Nephron (organoid): Measurements from ENCODE around the gene CCDC70.

Source experiments
- H3K27ac Mint-ChIP-seq, 3 experiments: 2 replicates each; pipeline ENCODE4 v1.8.0; 2020; ENCODE audit warnings: mixed read lengths in 3 of 3, mild to moderate bottlenecking in 2 of 3, moderate library complexity in 1 of 3
- H3K27me3 Mint-ChIP-seq: 2 replicates; pipeline ENCODE4 v1.8.0; 2021; ENCODE audit warnings: low read depth, mild to moderate bottlenecking, moderate library complexity, mixed read lengths
- H3K36me3 Mint-ChIP-seq: 2 replicates; pipeline ENCODE4 v1.8.0; 2020; ENCODE audit warnings: low read depth, mixed read lengths
- H3K4me1 Mint-ChIP-seq: 2 replicates; pipeline ENCODE4 v1.8.0; 2020; ENCODE audit warnings: mixed read lengths
- H3K4me3 Mint-ChIP-seq, 3 experiments: 2 replicates each; pipeline ENCODE4 v1.8.0; 2020; ENCODE audit warnings: mild to moderate bottlenecking in 3 of 3, mixed read lengths in 3 of 3, moderate library complexity in 2 of 3
- H3K9me3 Mint-ChIP-seq: 2 replicates; pipeline ENCODE4 v1.8.0; 2020; ENCODE audit warnings: mixed read lengths
- TF ChIP-seq, protein P1 (sequence below), 3 experiments: fragments of 200-600 bp; sonication (generic); IDR thresholded peaks; one replicate each; pipeline ENCODE4 v1.5.0; 2021; ENCODE audit warnings: antibody characterized with exemption in 3 of 3; ENCODE audit not compliant: unreplicated experiment in 3 of 3

The CCDC70 gene

DNA sequence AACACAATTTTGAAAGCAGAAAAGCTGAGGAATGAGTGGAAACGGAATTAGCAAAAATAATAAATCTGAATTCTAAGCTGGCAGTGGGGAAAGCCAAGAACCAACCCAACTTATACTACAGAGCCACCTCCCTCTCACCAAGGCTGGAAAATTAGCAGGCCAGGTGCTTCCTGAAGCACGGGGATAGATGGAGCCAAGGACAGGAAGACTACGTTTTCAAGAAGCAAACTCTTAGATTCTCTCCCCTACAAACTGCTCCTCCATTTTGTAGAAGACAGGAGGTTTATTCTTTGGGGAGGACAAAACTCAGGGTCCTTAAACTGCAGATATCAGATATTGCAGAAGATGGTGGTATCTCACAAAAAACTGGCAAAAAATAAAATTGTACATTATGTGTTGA lies 8.8 kb downstream of the CCDC70 start:
- H3K27me3 Mint-ChIP-seq, result peaks cover 11% of the 10 kb centered on the region
- TF ChIP-seq, protein P1, sequence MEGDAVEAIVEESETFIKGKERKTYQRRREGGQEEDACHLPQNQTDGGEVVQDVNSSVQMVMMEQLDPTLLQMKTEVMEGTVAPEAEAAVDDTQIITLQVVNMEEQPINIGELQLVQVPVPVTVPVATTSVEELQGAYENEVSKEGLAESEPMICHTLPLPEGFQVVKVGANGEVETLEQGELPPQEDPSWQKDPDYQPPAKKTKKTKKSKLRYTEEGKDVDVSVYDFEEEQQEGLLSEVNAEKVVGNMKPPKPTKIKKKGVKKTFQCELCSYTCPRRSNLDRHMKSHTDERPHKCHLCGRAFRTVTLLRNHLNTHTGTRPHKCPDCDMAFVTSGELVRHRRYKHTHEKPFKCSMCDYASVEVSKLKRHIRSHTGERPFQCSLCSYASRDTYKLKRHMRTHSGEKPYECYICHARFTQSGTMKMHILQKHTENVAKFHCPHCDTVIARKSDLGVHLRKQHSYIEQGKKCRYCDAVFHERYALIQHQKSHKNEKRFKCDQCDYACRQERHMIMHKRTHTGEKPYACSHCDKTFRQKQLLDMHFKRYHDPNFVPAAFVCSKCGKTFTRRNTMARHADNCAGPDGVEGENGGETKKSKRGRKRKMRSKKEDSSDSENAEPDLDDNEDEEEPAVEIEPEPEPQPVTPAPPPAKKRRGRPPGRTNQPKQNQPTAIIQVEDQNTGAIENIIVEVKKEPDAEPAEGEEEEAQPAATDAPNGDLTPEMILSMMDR (IDR thresholded peaks at IDR 0.05; ENCODE audit: unreplicated experiment in 3 of 3), result no peak
- H3K27ac Mint-ChIP-seq, result no peak overlapping the region
- peaks cover 11% of the 10 kb centered on the region for H3K4me1 Mint-ChIP-seq
- no peak overlapping the region for H3K4me3 Mint-ChIP-seq
- no peaks in the 10 kb centered on the region for H3K36me3 Mint-ChIP-seq
- no peaks in the 10 kb centered on the region for H3K9me3 Mint-ChIP-seq

DNA sequence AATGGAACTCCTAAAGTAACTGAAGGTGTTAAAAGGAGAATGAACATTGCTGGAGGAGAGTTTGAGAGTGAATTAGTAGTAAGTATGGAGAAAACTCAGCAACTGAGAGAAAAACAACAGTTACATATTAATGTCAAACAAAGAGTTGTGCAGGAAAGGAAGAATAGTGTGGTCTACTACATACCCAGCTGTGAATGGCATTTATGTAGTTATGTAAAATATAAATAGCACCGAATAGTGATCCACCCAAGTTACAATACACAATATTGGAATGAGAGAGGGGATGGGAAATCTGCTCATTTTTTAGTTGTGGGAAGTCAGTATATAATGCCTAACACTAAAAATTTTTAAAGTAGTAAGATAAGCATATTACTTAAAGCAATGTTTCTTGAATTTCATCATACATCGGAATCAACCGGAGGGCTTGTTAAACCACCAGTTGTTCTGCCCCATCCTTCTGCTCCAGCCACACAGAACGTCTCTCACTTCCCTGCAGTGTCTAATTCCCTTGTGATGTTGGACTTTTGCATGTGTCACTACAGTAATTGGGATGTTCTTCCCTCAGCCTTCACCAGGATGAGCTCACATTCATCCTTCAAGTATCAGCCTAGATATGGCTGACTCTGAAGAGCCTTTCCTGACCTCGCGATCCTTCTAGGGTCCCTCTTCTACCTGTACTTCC lies 11.5 kb downstream of the CCDC70 start:
- Mint-ChIP-seq H3K4me1 (peaks cover 15% of the 10 kb centered on the region), H3K4me3 (no peak overlapping the region), H3K36me3 (no peaks in the 10 kb centered on the region), H3K9me3 (no peaks in the 10 kb centered on the region), H3K27ac (no peak overlapping the region), H3K27me3 (peaks cover 5% of the 10 kb centered on the region)
- TF ChIP-seq, protein P1 (IDR thresholded peaks at IDR 0.05; ENCODE audit: unreplicated experiment in 3 of 3), result no peak

DNA sequence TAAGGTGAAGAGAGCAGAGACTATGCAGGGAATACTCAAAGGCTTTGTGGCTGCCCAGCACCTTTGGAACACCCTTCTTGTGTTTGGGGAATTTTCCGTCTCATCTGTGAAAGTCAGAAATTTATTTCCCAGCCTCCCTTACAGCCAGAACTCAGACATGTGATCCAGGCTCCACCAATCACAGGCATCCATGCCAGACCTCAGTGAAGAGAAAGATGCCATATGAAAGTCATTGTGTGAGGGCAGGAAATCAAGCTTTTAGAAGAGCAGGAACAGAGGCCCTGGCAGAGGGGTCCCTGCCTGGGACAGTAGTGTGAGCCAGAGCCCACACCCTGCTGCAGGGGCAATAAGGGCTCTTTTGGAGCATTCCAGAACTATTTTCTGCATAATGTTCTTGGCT lies 12.1 kb downstream of the CCDC70 start:
- no peaks in the 10 kb centered on the region for H3K9me3 Mint-ChIP-seq
- H3K27me3 Mint-ChIP-seq, result peaks cover 5% of the 10 kb centered on the region
- H3K27ac Mint-ChIP-seq, result no peak overlapping the region
- no peak overlapping the region for H3K4me3 Mint-ChIP-seq
- no peaks in the 10 kb centered on the region for H3K36me3 Mint-ChIP-seq
- TF ChIP-seq, protein P1 (IDR thresholded peaks at IDR 0.05; ENCODE audit: unreplicated experiment in 3 of 3), result no peak
- H3K4me1 Mint-ChIP-seq, result peaks cover 15% of the 10 kb centered on the region

DNA sequence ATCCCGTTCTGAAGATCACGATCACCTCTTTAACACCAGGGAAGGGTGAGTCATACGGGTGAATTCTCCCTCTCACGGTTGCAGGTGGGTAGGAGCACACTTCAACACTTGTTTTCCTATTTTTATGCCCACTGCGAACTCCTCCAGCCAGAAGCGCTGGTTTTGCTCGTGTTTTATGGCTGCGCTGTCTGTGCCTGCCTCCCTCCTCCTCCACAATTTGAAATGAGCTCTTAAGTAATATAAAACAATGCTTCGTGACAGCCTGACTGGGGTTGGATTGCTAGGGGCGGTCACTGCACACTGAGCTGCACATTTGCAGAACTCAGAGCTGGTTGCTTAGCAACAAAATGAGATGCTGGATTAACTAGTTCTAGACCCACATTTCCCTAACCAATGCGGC lies 12.9 kb downstream of the CCDC70 start:
- Mint-ChIP-seq H3K27me3 (peaks cover 5% of the 10 kb centered on the region), H3K9me3 (no peaks in the 10 kb centered on the region), H3K4me1 (peaks cover 15% of the 10 kb centered on the region), H3K4me3 (no peak overlapping the region), H3K36me3 (peaks cover under 1% of the 10 kb centered on the region), H3K27ac (peak overlapping the region in 2 of 3 experiments; percentile 57 to 61)
- TF ChIP-seq, protein P1 (IDR thresholded peaks at IDR 0.05; ENCODE audit: unreplicated experiment in 3 of 3), result no peak

DNA sequence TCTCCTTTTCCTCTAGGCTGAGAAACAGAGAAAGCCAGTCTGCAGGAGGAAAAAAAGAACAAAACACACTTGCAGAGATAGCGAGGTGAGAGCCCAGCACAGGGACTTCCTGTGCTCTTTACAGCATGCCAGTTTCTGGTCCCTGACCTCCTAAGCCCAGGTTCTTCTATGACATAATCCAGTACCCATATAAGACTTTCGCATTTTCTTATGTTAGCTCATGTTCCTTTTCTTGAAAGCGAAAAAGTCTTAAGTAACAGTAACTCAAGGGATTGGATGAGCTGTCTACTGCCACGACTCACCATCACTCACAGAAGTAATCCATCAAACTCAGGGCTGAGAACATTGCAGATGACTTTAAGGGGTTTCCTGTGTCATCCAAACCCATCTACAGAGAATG lies 17.4 kb downstream of the CCDC70 start:
- TF ChIP-seq, protein P1 (IDR thresholded peaks at IDR 0.05; ENCODE audit: unreplicated experiment in 3 of 3), result no peak
- no peaks in the 10 kb centered on the region for H3K27me3 Mint-ChIP-seq
- H3K9me3 Mint-ChIP-seq, result no peaks in the 10 kb centered on the region
- no peak overlapping the region for H3K4me3 Mint-ChIP-seq
- H3K4me1 Mint-ChIP-seq, result peaks cover 10% of the 10 kb centered on the region
- H3K36me3 Mint-ChIP-seq, result peaks cover 3% of the 10 kb centered on the region
- H3K27ac Mint-ChIP-seq, result no peak overlapping the region

DNA sequence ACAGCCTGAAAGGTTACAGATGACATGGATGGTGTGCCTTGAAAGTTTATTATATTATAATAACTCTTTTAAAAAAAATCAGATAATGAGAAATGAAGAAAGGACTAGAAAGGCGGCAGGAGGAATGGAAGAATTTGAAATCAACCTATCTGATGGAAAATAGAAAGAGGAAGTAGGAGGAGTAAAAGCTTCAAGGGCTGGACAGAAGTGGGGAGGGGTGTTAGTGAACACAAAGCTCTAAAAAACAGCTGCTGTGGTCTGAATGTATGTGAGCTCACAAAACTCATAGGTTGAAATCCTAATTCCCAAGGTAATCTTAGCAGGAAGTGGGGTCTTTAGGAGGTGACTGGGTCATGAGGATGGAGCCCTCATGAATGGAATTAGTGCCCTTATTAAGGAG lies 19.5 kb downstream of the CCDC70 start:
- TF ChIP-seq, protein P1 (IDR thresholded peaks at IDR 0.05; ENCODE audit: unreplicated experiment in 3 of 3), result no peak

More for the DNA sequence above, 19.5 kb downstream of the CCDC70 start:
- Mint-ChIP-seq H3K27ac (no peak overlapping the region), H3K36me3 (peaks cover 3% of the 10 kb centered on the region), H3K27me3 (no peaks in the 10 kb centered on the region), H3K9me3 (no peaks in the 10 kb centered on the region), H3K4me3 (no peak overlapping the region), H3K4me1 (no peaks in the 10 kb centered on the region)
